HG03439 (cell line): ENCODE data around the gene UFC1.

Experiments used
- ATAC-seq: cut with Tn5 transposase; IDR thresholded peaks from one replicate; pipeline ENCODE4 v1.9.1; 2021; ENCODE audit warnings: mild to moderate bottlenecking, moderate library complexity; ENCODE audit not compliant: unreplicated experiment

Gene UFC1

DNA sequence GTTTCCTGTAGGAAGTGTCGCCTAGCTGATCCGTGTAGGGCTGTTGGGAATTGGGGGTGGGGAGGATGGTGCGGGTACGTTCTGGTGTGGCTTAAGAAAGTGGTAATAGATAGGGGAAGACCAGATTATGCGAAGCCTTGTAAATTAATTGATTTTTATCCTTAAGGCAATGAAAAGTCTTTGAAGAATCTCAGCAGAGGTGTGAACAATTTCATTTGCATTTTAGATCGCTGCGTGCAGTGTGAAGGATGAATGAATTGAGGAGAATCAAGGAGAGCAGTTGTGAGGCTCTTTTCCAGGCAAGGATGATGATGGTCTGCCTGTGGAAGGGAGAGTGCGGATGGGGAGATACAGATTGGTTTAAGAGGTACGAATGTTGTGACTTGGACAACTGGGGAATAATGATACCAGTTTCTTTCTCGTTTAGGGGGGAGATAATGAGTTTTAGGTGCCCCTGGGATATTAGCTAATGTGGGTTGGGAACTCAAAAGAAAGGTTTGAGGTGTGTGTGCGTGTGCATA, 20.5 kb upstream of the UFC1 start:
- peak; percentile 17 for ATAC-seq

DNA sequence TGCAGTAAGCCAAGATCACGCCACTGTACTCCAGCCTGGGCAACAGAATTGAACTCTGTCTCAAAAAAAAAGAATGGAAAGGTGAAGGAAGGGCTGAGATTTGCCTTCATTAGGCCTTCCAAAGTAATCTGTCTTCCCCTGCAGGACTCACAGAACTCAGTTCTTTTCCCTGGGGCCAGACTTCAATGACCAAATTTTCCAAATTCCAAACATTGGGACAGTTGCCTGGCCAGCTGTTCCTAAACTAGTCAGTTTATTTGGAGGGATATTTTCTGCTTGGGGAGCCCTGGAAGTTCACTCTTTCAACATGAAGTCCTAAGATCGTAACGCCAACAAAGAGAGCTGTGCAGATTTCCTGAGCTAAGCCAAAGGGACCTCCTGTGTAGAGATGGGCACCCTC, 15.9 kb upstream of the UFC1 start:
- no peak for ATAC-seq

DNA sequence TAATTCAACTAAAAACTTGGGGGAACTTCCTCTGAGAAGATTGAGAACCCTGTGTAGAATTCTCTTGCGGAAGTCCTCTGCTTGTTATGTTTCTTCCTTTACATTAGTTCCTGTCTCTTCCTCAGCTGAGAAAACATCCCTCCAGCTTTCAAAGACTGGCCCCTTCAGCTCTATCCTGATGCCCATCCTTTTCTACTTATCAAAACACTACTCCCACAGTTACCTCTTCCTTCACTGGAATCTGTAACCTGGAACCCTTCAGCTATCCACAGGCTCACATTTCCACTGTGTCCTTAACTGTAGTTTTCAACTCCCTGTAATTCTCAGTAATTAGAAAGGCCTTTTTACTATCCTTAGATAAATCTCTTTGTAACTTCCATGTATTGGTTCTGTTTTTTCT, 15.3 kb upstream of the UFC1 start:
- ATAC-seq = no peak

DNA sequence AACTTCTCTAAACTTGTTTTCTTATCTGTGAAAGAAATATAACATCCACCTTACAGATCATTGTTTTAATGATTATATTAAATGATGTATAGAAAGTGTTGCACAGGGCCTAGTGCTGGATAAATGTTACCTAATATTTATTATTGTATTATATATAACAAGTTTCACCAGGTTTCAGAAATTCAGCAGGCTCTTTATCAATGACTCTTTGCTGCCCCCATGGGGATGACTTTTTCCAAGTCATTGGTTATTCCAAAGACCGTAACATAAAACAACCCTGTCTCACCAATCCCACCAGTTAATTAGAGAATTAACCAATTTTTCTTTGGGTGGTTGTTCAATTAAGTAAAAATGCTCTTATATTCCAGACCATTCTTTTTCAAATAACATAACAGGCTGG, 14.0 kb upstream of the UFC1 start:
- no peak for ATAC-seq

DNA sequence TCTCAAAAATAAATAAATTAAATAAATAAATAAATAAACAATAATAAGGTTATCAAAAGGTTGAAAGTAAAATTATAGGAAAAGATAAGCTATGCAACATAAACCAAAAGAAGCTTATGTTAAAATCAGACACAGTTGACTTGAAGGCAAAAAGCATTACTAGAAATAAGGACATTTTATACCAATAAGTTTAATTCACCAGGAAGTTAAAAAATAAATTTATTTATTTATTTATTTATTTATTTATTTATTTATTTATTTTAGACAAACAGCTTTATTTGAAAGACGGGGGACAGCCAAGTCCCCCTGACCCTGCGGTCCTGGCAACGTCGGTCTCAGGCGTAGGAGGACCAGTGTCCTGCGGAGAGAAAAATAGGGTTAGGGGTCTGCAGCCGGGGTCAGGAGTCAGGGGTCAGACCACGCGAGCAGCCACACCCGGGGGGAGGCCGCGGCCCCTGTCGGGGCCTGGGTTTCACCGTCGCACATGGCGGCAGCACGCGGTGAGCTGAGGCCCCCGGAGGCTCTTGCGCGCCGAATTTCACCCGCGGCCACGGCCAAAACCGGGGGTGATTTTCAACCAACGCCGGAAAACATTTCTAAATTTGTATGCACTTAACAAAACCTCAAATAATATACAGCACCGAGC, 12.9 kb upstream of the UFC1 start:
- no peak for ATAC-seq

DNA sequence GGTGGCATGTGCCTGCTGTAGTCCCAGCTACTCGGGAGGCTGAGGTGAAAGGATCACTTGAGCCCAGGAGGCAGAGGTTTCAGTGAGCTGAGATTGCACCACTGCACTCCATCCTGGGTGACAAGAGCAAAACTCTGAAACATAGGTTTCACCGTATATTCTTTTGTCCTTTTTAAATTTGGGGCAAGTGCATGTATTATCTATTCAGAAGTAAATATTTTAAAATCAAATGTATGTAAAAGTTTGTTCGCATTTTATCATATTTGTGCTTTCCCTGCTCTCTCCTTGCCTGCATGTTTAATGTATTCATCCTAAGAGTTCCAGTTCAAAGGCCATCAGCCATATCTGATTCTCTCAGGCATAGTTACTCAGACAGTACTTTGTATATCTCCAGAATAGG, 7.9 kb upstream of the UFC1 start:
- ATAC-seq = no peak

DNA sequence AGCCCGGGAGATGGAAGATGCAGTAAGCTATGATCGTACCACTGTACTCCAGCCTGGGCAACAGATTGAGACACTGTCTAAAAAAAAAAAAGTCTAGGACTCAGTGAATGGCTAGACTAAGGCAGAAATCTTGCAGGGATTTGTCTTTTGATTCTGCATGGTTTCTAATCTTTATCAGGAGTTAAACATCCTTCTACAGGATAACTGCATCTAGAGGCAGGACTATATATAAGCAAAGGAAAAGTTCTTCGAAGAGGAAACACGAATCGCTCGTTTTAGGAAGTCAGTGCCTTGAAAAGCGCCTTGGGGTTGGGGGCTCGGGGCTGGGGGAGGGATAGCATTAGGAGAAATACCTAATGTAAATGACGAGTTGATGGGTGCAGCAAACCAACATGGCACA, 602 bp upstream of the UFC1 start:
- ATAC-seq = no peak

DNA sequence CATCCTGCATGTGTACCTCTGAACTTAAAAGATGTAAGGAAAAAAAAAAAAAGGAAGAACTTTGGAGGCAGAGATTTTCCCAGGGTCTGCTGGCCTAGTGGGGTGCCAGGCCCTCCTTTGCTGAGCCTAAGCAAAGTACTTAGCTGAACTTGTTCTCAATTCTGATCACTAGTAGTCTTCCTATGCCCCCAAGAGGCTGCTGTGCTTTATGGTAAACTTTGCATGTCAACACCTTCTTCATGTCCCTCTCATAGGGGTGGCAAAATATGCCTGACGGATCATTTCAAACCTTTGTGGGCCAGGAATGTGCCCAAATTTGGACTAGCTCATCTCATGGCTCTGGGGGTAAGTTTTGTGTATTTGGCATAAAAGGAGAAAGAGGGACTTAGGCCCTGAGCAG, 4.1 kb downstream of the UFC1 start:
- ATAC-seq = no peak

DNA sequence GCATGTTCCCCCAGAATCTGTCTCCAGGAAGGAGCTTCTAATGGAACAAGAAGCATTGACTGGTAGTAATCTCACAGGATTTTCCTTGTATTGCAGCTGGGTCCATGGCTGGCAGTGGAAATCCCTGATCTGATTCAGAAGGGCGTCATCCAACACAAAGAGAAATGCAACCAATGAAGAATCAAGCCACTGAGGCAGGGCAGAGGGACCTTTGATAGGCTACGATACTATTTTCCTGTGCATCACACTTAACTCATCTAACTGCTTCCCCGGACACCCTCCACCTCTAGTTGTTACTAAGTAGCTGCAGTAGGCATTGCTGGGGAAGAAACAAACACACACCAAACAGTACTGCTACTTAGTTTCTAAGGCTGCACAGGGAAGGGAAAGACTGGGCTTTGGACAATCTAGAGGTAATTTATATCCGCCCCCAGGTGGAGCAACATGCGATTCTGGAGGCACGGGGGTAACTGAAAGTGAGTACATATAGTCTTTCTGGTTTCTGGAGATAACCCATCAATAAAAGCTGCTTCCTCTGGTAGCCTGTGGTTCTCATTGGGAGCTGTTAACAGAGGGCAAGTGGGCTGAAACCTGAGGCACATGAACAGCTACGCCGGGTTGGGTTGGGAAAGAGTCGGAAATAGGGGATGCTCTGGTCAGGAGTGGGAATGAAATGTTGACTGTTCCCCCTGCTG, 4.7 kb downstream of the UFC1 start:
- ATAC-seq = no peak

DNA sequence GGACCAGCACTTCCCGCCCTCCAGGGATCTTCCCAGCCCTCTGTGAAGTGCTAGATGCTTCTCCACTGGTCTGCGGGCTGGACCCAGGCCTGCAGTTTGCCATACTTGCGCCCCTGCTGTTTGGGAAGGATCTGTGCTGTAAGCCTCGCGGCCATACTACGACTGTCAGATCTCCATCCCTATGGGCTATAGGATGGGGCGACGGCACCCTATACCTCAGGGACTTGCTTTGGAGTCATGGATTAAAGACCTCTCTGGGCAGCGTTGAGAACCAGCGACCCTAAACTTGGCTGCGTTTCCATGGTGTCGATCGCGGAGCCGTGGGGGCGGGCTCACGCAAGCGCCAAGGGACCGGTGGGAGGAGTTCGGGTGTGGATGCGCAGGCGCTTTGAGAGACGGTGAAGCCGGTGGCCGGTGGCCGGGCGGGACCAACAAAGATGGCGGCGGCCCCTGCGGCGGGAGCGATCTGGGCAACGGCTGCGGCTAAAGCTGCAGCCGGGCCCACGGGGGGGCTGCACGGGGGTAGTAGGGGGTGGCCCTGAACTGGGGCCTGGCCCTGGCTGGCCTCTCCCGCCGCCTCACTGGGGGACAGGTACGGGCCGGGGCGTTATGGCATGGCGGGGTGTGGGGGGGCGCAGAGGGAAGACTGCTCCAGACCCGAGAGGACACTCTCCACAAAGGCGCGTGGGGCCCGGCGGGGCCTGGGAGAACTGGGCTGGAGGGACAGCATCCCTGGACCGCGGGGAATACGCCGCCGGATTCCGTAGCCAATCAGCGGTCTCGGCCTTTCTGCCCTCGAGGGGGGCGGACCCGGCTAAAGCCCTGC, 5.5 kb downstream of the UFC1 start, which contains the start of gene USP21:
Gene USP21 (plus strand): TSS at position 414 of the 826 bp plus-strand sequence. CDS start 1,141 bp downstream, outside the sequence.
- ATAC-seq = peak; percentile 67

DNA sequence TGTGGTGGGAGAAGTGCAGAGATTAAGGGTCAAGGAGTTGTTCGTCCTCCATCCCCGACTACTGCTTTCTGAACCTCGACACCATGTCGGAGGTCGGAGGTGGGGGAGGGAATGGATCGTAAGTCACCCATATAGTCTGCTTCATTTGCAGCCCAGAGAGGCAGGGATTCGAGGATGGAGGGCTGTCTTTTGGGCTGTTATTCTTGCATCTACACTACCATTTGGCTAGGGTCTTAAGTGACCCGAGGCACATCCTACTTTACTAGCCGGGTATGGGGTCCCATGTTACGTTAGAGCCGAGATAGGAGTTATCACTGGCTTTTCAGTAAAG, 6.1 kb downstream of the UFC1 start:
- ATAC-seq = no peak

DNA sequence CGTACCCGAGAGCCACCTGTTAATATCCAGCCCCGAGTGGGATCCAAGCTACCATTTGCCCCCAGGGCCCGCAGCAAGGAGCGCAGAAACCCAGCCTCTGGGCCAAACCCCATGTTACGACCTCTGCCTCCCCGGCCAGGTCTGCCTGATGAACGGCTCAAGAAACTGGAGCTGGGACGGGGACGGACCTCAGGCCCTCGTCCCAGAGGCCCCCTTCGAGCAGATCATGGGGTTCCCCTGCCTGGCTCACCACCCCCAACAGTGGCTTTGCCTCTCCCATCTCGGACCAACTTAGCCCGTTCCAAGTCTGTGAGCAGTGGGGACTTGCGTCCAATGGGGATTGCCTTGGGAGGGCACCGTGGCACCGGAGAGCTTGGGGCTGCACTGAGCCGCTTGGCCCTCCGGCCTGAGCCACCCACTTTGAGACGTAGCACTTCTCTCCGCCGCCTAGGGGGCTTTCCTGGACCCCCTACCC, 6.9 kb downstream of the UFC1 start:
- ATAC-seq = no peak

DNA sequence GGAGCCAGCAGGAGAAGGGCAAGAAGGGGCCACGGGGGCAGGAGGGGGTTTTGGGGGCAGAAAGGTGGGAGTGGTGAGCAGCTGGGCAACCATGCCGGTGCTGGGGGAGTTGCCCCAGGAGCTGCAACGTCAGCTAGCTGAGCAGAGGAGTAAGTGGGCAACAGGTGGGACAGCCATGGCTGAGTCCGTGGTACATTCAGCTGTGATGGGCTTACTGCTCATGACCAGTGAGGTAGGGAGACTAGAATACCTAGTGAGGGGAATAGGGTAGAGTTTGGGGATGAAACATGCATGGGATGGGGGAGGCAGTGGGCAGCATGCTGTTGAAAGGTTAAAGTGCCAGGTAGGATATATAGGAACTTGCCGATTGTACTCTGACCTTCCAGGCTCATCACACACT, 7.9 kb downstream of the UFC1 start:
- ATAC-seq = no peak

DNA sequence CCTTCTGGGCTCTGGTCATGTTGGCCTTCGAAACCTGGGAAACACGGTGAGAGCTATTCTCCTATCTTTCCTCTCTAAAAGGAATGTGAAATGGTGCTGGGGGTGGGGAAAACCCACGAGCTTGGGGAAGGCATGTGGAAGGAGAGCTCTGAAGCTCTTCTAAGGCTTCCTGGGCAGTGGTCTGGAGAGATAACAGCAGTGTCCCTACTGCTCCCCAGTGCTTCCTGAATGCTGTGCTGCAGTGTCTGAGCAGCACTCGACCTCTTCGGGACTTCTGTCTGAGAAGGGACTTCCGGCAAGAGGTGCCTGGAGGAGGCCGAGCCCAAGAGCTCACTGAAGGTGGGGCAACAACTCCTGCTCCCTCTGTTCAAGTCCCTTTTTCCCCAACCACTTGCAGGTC, 8.3 kb downstream of the UFC1 start:
- ATAC-seq = no peak

DNA sequence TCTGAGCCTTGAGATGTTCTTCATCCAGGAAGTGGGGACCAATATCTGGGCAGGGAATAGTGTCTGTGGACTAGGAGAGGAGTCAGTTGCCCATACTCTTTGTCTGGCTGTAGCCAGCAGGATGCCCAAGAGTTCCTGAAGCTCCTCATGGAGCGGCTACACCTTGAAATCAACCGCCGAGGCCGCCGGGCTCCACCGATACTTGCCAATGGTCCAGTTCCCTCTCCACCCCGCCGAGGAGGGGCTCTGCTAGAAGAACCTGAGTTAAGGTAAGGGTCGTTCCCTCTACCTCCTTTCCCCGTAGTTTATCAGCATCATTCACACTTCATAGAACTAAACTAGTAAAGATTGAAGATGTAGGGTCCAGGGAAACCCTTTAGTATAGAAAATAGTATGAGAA, 9.0 kb downstream of the UFC1 start:
- ATAC-seq = no peak

DNA sequence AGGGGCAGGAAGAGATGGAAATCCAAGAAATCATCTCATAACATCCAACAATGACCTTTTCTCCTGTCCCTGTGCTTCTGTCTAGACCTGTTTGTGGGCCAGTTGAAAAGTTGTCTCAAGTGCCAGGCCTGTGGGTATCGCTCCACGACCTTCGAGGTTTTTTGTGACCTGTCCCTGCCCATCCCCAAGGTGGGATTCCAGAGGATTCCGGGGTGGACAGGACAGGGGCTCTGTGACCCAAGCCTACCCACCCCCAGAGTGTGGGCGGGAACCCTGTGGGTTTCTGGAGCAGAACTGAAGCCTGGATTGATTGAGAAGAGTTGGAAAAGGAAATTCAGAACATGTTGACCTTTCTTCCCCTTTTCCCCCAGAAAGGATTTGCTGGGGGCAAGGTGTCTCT, 10.0 kb downstream of the UFC1 start:
- ATAC-seq = no peak

DNA sequence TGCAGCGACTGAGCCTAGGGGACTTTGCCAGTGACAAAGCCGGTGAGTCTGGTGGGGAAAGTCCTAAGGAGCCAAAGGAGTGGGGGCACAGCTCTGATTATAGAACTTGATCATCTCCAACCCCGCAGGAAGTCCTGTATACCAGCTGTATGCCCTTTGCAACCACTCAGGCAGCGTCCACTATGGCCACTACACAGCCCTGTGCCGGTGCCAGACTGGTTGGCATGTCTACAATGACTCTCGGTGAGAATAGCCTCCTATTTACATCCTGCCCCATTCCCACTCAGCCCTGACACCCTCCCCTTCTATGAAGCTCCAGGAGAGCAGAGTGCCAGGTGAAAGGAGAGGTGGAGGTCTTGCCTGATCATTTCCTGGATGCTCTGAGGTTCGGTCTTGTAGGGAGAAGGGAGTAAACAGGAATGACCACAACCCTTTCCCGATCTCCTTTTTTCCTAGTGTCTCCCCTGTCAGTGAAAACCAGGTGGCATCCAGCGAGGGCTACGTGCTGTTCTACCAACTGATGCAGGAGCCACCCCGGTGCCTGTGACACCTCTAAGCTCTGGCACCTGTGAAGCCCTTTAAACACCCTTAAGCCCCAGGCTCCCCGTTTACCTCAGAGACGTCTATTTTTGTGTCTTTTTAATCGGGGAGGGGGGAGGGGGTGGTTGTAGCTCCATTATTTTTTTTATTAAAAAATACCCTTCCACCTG, 11.3 kb downstream of the UFC1 start:
- no peak for ATAC-seq

DNA sequence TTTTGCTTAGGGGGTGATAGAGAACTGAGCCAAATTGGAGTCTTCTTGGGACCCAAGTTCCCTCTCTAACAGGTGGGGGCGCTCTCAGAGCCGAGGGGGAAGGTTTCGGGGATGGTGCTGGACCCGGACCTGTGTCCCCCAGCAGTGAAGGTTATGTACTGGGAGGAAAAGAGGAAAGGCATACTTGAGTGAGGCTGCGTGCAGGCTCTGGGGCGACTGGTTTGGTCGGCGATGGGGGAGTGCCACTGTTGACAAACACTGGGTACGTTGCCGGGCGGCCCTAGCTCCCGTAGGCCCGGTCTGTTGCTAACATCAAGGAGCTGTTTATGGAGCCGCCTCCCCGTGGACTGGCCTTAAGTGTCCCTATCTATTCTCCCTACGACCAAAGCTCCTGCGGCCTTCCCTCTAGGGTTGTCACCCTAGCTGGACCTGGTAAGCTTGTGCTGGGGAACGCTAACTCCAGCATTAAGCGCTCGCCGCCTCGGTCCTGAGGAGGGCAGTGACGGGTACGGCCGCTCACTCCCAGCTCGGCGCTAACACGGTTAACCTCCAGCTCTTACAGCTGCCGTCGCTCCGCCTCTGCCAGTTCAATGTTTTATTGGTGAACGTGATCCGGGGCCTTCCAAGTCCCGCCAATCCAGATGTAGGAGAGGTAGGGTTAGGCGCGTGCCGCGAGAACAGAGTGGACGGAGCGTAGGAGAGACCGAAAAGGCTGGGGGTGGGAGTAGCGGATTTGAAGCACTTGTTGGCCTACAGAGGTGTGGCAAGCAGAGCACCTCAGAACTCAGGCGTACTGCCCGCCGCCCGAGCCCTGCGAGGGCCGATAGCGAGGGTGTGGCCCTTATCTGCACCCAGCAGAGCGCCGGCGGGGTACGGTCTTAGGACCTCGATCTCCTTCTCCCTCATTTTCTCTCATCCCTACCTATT, 12.2 kb downstream of the UFC1 start, which contains the start of gene PPOX:
Gene PPOX (plus strand): TSS at position 685 of the 927 bp plus-strand sequence. CDS start 422 bp downstream, outside the sequence.
- ATAC-seq = peak; percentile 90

DNA sequence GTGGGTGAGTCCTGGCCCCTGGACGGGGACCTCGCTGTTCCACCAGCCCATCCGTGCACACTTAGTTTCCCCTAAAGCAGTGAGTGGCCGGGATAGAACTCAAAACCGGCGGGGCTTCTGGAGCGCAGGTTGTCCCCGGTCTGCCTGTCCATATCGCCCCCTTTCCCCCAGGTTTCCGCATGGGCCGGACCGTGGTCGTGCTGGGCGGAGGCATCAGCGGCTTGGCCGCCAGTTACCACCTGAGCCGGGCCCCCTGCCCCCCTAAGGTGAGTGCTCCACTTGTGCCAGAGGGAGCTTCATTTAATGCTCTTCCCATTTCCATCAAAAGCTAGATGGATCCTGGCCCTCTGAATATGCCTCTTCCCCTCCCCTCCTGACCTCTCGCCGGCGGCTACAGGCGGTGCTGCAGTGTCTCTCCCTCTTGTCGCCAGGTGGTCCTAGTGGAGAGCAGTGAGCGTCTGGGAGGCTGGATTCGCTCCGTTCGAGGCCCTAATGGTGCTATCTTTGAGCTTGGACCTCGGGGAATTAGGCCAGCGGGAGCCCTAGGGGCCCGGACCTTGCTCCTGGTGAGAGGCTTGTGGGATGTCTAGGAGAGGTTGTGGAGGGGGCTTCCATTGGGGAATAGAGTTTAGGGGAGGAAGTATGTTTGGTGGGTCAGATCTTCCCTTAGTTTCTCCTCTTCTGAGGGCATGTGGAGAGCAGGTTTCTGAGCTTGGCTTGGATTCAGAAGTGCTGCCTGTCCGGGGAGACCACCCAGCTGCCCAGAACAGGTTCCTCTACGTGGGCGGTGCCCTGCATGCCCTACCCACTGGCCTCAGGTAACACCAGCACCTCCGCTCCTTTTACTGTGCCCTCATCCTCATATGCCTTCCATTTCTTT, 13.1 kb downstream of the UFC1 start:
- ATAC-seq = peak; percentile 0
